Measurements from ENCODE around the gene ATP2B2.

DNA sequence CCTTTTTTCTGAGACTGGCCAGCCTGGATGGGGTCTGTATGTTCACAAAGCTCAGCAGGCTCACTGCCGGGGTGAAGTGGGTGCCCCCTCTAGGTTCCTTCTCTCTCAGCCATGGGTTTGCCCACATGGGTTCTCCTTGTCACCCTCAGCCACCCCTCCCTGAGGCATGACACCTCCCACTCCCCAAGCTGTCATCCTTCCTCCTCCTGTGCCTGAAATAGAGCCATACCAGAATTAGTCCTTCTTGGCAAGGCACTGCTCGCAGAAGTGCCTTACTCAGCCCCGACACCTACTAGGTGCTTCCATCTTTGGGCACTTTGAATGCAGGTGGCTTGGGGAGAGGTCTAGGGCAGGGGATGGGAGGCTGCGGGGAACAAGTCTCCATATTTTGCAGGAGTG, 121.5 kb downstream of the ATP2B2 start:
- TF ChIP-seq, protein P1, sequence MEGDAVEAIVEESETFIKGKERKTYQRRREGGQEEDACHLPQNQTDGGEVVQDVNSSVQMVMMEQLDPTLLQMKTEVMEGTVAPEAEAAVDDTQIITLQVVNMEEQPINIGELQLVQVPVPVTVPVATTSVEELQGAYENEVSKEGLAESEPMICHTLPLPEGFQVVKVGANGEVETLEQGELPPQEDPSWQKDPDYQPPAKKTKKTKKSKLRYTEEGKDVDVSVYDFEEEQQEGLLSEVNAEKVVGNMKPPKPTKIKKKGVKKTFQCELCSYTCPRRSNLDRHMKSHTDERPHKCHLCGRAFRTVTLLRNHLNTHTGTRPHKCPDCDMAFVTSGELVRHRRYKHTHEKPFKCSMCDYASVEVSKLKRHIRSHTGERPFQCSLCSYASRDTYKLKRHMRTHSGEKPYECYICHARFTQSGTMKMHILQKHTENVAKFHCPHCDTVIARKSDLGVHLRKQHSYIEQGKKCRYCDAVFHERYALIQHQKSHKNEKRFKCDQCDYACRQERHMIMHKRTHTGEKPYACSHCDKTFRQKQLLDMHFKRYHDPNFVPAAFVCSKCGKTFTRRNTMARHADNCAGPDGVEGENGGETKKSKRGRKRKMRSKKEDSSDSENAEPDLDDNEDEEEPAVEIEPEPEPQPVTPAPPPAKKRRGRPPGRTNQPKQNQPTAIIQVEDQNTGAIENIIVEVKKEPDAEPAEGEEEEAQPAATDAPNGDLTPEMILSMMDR (IDR thresholded peaks at IDR 0.05): no peak
- no peak for TF ChIP-seq POLR2A (IDR thresholded peaks at IDR 0.05)

Measured in uterus (tissue), 2 donors.